GM21515 (cell line): Measurements from ENCODE around the gene LRRC74A.

Source experiments
- ATAC-seq: cut with Tn5 transposase; IDR thresholded peaks from one replicate; pipeline ENCODE4 v1.9.1; 2021; ENCODE audit not compliant: unreplicated experiment

LRRC74A gene

DNA sequence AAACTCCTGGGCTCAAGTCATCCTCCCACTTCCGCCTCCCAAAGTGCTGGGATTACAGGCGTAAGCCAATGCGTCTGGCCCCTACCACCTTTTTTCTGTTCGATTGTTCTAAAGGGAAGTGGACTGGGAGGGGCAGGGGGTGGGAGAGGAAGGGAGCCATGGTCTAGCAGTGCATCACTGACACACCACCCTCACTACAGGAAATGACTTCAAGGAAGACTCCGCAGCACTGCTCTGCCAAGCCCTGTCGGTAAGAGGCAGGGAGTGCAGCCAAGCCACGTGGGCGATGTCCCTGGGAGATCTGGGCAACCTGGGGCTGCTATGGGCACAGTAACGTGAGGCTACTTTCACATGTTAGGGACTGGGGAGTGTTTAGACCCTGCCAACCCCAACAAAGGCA, 18.0 kb downstream of the LRRC74A start:
- ATAC-seq, result no peak

DNA sequence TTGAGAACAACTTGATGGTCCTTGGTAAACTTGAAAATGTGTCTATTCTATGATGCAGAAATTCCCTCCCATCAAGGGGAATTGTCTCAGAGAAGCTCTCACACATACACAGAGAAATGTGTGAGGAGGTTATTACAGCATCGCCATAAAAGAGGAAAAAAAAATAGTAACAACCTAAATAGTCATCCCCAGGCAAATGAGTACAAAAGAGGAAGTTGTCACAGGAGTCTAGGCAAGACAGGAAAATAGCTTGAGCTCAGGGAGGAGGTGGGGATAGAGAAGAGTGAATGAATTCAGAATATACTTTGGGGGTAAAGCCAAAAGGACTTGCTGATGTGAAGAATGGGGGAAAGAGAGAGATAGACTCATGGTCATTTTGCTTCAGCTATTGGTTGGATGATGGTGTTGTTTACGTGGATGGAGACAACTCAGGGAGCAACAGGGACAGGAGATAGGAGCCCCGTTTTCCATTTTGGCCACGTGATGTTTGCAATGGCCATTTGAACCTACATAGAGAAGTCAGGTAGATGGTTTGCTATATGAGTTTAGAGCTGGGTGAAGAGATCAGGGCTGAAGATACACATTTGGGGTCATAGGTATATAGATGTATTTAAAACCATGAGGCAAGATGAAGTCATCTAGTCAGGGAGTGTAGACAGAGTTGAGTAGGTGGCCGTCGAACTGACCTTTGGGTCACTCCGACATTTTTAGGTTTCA, 20.3 kb downstream of the LRRC74A start:
- no peak for ATAC-seq

DNA sequence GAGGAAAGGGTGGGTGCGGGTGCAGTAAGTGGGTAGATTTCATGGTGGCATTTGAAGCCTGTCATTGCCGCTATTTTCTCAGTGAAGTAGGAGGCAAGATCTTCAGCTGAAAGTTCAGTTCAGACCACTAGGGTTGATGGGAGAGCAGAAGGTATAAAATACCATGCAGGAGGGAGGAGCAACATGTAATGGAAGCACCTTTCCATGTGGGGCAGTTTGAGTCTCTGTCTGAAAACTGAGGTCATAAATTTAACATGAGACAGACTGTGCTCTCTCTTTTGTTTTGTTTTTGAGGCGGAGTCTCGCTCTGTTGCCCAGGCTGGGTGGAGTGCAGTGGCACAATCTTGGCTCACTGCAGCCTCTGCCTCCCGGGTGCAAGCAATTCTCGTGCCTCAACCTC, 22.7 kb downstream of the LRRC74A start:
- ATAC-seq, result no peak

DNA sequence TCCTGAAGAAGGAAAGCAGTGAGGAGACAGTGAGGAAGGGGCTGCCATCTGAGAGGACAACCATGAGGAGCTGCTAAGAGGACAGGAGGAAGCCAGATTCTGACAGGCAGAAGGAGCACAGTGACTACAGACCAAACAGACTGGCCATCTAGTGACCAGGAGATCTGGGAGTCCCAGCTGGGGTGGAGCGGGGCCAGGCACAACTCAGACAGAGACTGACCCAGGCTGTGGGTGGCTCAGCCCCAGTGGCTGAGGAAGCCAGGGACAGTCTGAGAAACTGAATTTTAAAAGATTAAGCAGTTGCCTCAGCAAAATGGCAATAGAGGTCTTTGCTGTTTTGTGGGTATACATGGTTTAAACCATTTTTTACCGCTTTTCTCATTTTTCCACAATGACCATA, 28.9 kb downstream of the LRRC74A start:
- ATAC-seq, result no peak

DNA sequence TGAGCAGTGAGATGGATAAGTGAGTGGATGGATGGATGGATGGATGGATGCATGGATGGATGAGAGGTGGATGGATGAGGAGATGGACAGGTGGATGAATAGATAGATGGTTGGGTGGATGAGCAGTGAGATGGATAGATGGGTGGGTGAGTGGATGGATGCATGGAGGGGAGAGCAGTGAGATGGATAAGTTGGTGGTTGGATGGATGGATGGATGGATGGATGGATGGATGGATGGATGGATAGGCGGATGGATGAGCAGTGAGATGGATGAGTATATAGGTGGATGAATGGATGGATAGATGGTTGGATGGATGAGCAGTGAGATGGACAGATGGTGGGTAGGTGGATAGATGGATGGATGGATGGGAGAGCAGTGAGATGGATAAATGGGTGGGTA, 30.6 kb downstream of the LRRC74A start:
- ATAC-seq, result no peak

DNA sequence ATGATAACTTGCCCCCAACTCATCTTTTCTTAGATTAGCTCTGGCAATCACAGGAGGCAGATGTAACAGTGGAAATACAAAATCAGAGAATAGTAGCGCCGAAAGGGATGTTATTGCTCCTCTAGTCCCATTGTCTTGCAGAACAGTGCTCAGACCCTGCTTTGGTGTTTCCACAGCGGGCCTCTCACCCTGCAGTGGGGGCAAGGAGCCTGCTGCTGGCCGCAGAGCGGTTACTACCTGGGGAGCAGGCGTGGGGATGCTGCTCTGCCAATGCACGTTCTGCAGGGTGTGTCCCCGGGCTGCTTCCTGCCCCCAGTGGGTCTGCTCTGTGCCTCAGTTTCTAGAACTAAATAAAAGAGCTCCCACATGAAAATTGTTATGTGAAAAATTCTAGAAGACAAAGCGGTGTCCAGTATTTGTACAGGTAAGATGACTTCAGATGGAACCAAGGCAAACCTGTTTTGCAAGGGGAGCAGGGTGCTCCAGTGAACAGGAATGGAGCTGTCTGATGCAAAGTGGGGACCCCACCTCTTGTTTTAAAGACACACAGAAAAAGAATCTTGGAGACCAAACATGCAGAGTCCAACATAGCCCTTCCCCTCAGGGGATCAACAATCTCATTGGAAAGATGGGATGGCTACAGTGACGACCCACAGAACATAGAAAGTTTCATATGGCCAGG, 35.5 kb downstream of the LRRC74A start:
- no peak for ATAC-seq

DNA sequence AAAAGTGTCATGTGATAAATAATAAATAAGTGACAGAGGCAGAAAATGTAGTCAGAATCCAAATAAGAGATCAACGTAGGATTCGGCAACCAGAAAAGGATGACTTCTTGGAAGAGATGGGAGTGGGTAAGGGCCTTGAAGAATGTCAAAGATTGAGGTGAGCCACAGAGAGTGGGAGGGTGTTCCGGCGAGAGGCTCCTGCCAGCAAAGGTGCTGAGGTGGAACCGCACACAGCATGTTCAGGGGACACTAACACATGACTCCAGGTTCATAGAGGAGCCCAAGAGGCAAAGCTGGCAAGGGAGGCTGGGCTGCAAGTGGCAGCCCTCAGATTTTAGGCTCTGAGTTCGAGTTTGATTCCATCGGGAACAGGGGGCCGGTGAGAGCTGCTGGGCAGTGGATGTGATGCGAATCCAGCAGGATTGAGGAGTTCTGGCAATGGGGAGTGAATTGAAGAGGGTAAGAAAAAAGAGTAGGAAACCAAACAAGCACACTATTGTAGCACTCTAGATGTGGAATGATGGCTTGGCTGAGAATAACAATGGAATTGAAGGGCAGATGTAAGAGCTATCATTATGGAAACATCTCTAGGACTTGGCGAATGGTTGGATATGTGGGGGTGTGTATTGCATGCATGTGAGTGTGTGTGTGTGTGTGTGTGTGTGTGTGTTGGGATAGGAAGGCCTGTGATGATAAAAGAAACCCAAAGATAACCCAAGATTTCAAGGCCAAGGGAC, 36.5 kb downstream of the LRRC74A start:
- no peak for ATAC-seq

DNA sequence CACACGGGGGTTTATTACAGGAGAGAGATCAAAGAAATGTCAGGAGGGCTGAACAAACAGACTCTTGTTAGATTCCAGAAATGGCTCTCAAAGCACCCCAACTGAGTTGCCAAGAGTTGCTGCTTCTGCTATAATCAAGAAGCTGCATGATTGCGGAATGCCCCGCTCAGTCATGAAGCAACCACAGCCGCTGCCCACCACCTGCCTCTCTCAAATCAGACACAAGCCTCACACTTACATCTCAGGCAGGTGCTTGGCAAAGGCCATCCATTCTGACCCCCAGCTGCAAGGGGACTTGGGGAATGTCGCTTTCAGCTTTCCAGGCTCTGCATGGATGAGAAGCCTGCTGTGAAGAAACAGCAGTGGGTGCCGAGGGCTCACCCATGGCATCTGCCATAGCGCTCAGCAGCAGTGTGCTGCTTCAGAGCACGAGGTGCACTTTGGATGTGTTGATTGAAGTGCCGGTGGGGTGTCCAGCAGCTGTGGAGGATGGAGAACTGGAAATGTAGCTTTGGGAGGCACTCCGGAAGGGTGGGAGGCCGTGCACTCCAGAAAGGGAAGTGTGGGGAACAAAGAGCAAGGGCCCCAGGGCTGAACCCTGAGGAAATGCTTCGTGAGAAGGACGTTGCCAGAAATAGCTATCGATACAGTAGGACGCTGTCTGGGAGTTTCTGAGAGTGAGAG, 37.7 kb downstream of the LRRC74A start:
- ATAC-seq, result no peak

DNA sequence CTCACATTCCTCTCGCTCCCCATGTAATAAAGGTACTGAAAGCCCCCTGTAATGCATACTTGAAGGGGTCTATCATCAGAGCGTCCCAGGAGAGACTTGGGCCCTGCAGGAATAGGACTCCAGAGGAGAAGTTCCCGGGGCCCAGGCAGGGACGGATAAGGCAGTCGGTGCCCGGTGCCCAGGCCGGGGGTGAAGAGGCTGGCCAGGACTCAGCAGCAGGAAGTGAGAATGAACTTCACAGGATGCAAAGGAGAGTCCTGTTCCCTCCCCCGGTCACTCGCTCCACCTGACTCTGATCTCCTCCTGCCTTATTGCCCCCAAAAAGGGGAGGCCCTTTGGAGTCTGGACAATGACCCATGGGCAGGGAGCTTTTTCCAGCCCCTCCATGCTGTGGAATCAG, 40.2 kb downstream of the LRRC74A start:
- ATAC-seq, result no peak

DNA sequence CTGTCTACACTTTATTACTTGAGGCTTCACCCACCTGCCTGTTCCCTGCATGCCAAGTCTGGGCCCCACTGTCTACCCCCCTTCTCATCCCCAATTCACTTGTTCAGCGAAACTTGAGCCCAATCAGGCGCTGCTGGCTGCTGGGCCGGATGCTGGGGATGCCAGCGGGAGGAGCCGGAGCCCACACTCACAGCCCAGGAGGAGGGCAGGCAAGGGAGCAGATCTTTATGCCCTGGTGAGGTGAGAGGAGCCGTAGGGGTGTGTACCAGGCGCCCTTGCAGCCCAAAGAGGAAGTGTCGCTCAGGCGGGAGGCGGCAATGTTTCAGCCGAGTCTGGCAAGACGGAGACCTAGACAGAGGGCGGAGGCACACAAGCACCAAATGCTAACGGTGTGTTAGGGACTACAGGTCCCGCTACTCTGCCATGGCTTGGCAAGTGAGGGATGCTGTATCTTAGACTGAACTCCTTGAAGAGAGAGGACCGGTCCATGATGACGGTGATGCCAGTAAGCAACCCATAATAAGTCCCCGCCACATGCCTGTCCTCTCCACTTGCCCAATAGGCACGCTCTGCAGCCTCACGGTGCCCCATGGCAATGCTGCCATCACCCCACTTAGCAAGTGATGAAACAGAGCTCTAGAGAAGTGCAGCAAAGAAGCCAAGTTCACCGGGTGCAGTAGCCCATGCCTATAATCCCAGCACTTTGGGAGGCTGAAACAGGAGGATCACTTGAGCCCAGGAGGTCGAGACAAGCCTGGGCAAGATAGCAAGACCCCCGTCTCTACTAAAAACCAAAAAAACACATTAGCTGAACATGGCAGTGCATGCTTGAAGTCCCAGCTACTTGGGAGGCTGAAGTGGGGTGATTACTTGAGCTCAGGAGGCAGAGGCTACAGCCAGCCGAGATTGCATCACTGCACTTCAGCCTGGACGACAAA, 41.6 kb downstream of the LRRC74A start:
- no peak for ATAC-seq

DNA sequence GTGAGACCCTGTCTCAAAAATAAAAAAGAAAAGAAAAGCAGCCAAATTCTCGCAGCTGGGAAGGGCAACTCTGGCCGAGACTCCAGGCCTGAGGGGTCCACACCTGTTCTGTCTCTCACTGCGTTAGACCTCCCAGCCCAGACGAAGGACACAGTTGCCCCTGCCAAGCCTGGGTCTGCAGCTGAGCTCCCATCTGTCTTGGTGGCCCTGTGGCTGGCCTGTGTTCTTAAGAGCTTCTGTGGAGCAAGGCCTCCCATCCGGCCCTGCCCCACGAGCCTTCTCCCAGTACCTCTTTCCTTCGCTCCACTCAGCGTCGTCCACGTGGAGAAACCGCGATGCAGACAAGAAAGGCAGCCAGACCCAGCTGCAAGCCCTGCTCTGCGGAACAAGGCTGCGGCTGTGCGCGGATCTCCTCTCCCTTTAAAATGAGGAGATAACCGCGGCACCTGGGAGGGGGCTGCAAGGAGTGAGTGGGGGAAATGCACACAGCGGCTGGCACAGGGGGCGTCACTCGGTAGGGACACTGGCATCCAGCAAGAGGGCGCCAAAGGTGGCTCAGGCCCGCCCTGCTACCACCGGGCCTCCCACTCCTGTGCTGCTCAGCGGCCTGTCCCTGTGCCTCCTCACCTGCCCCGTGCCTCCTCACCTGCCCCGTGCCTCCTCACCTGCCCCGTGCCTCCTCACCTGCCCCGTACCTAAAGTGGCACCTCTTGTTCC, 42.4 kb downstream of the LRRC74A start:
- ATAC-seq, result no peak

DNA sequence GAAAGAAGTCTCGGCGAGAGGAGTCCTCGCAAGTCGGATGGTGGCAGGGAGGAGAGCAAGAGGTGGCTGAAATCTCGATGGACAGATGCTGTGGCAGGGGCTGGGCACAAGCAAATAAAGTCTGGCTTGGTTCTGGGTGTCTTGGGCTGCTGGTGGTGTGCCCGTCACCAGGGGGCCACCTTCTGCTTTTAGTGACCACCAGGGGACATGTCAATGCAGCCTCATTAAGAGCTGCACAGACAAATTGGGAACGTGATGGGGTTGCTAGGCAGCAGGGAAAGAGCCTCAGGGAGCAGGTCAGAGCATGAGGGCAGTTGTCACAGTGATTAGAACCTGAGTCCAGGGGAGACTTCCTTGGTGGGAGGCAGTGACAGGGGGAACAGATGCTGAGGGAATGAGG, 44.0 kb downstream of the LRRC74A start:
- no peak for ATAC-seq

DNA sequence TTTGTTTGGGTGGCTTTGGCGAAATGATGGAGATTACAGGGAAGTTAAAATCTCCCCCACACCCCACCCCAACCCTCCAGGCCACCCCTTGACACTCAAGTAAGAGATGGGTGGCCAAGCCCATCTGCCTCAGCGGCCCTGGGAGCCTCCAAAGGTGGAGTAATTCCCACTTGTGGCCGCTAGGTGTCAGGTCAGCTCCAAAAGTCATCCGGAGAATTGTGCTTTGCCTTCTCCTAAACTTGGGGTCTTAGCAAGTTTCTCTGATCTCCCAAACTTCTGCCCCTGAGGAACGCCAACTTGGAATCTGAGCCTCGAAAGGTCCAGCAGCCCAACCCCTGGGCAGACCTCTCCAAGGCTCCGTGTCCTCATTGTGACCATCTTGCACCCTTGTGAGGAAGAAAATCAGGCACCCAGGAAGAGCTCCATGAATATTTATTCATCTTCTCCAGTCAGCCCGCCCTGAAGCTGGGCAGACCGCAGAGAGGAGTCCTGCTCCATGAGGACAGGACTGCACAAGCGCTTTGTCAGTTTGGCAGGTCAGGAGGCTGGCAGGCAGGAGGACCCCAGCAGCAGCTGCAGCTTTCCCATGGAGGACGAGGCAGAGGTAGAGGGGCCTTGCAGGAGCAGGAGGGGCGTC, 46.7 kb downstream of the LRRC74A start:
- ATAC-seq, result no peak

DNA sequence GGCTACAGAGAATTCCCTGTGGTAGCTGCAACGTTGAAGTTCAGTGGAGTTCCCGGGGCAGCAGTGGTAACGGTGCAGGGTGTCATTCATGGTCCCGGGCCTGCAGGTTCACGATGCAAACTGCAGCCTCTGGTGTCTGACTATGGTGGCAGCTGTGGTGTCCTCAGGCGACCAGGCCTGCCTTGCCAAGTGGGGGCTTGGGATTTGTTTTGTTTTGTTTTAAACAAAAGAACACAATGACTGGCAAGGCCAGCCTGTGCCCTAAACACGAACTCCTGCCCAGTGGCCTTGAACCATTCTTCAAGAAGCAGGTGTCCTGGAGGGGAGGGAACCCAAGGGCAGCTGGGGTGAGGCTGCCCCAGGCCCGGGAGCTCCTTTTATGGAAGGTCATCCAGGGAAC, 48.5 kb downstream of the LRRC74A start:
- ATAC-seq, result no peak

DNA sequence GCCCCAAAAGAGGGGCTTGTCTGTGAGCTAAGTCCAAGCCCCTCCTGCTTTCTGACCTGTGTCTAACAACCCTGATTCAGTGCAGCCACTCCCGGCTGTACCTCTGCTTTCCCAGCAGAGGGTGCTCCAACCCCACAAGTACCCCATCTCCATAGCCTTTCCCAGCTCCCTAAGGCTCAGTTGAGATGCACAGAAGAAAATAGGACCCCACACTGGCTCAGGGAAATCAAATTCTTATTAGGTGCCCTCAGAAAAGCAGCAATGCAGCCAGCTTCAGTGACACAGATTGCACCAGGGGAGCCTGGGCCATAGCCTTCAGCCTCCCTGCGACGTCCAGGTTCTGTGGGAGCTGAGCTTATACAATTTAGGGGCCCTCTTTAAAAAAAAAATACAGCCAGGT, 49.9 kb downstream of the LRRC74A start:
- ATAC-seq, result no peak

DNA sequence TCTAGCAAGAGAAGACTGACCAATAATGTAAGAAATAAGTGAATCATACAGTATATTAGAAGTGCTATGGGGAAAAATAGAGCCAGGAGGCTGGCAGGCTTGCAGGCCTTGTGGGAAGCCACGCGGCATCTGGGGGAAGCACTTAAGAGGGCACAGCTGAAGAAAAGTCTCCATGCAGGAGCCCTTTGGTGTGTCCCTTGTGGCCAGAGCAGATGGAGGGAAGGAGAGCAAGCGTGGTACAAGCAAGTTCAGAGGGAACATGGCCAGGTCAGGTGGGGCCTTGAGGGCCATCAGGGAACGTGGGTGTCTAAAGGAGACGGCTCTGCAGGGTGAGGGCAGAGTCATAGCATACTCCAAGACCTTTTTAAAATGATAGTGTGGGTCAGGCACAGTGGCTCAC, 51.7 kb downstream of the LRRC74A start:
- ATAC-seq, result no peak

DNA sequence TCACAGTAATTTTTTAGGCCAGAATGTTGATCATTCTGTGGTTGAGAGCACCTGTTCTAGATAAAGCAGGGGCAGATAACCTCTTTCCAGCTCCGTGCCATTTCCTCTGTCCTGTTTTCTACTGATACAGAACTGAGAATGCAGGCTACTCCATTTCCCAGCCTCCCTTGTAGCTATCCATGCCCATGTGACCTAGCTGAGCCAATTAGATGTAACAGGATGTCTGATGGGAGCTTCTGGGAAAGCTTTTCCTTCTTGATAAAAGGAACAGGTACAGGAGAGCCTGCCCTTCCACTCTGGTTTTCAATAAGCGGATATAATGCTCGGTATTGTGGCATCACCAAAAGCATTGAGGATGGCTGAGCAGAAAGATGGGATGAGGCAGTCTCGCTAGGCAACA, 54.2 kb downstream of the LRRC74A start:
- ATAC-seq, result no peak

DNA sequence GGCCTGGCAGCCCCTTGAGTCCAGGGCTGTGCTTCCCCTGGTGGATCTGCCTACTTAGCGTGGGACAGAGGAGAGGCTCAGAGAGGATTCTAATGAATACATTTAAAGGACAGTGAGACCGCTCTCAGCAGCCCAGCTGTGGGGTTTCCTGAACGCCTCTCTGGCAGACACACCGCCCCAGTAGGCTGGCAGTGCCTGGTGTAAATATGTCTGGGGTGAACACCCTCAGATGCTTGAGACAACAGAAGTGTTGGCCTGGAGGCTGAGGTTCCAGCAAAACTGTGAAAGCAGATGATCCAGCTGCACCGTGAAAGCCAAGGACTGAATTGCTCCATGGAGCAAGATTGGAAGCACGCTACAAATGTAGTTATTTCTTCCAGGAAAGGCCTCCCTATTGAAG, 55.1 kb downstream of the LRRC74A start:
- no peak for ATAC-seq

DNA sequence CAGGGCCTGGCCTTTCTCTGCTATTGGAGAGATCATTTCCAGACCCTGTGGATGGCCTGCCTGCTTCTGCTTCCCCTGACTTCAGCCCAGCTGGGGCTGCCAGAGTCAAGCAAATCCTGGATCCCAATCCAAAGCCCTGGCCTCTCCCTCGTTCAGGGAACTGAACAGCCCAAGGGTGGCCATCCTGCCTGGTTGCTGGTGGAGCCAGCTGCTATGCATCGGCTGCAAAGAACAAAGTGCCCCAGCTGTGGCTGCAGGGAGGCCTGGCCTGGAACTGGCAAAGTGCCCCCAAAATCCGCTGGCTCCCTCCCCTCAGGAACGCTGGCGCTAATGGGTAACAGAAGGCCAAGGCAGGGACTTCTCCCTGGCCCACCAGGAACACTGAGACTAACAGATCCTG, 56.4 kb downstream of the LRRC74A start:
- no peak for ATAC-seq
